GM23338 (cell line): ENCODE data around the gene CD3D. TPM values are rescaled to one million over a fixed set of nuclear protein-coding genes. Genes with fewer than 3 reads are reported as not detected.

Experiments
- ATAC-seq: fragments of 200-7000 bp; cut with Tn5 transposase; 3 replicates; pipeline ENCODE4 v1.9.1; 2020
- DNase-seq: peaks from one replicate; pipeline ENCODE4 v3.0.0-alpha.2; 2015; ENCODE audit warnings: low spot score
- H2AFZ ChIP-seq: fragments of 200-600 bp; sonication (generic); 2 replicates; pipeline ENCODE4 v1.8.0; 2016; ENCODE audit warnings: antibody characterized with exemption, mild to moderate bottlenecking, moderate library complexity
- H3F3A ChIP-seq: fragments of 200-600 bp; sonication (generic); replicated peaks from 2 replicates; pipeline ENCODE4 v1.8.0; 2017; ENCODE audit warnings: antibody characterized with exemption, mixed run types, low read depth
- H3K27ac ChIP-seq: fragments of 200-600 bp; sonication (generic); 2 replicates; pipeline ENCODE4 v1.6.1; 2016; ENCODE audit warnings: low read depth
- H3K27me3 ChIP-seq: fragments of 200-600 bp; sonication (generic); 2 replicates; pipeline ENCODE4 v1.8.0; 2016; ENCODE audit warnings: mild to moderate bottlenecking, mixed run types, moderate library complexity; ENCODE audit not compliant: insufficient read depth
- H3K36me3 ChIP-seq: fragments of 200-600 bp; sonication (generic); 2 replicates; pipeline ENCODE4 v1.8.0; 2016; ENCODE audit warnings: mild to moderate bottlenecking; ENCODE audit not compliant: insufficient read depth
- H3K4me1 ChIP-seq: fragments of 200-600 bp; sonication (generic); 2 replicates; pipeline ENCODE4 v1.8.0; 2016; ENCODE audit warnings: mild to moderate bottlenecking, moderate library complexity; ENCODE audit not compliant: insufficient read depth
- H3K4me2 ChIP-seq: fragments of 200-600 bp; sonication (generic); 2 replicates; pipeline ENCODE4 v1.7.1; 2017; ENCODE audit warnings: mixed run types
- H3K4me3 ChIP-seq: fragments of 200-600 bp; sonication (generic); 2 replicates; pipeline ENCODE4 v1.6.1; 2016; ENCODE audit warnings: mixed run types
- H3K79me2 ChIP-seq: fragments of 200-600 bp; sonication (generic); replicated peaks from 2 replicates; pipeline ENCODE4 v1.8.0; 2017; ENCODE audit warnings: mild to moderate bottlenecking; ENCODE audit not compliant: insufficient read depth
- H3K9me2 ChIP-seq: fragments of 200-600 bp; sonication (generic); 2 replicates; pipeline ENCODE4 v1.8.0; 2017; ENCODE audit not compliant: insufficient read depth
- H4K20me1 ChIP-seq: fragments of 200-600 bp; sonication (generic); replicated peaks from 2 replicates; pipeline ENCODE4 v1.8.0; 2017; ENCODE audit warnings: mild to moderate bottlenecking; ENCODE audit not compliant: insufficient read depth
- H3K27ac Mint-ChIP-seq: 2 replicates; pipeline ENCODE4 v1.8.0; 2020; ENCODE audit warnings: inconsistent platforms, mild to moderate bottlenecking, moderate library complexity, mixed read lengths
- H3K27me3 Mint-ChIP-seq: 3 replicates; pipeline ENCODE4 v1.8.0; 2022; ENCODE audit warnings: low read depth, mild to moderate bottlenecking, moderate library complexity, mixed read lengths, inconsistent platforms; ENCODE audit not compliant: insufficient read depth, poor library complexity
- H3K36me3 Mint-ChIP-seq: 3 replicates; pipeline ENCODE4 v1.8.0; 2021; ENCODE audit warnings: low read depth, mild to moderate bottlenecking, inconsistent platforms, moderate library complexity, mixed read lengths
- H3K4me1 Mint-ChIP-seq: 3 replicates; pipeline ENCODE4 v1.8.0; 2020; ENCODE audit warnings: mild to moderate bottlenecking, inconsistent platforms, mixed read lengths
- H3K4me3 Mint-ChIP-seq: 3 replicates; pipeline ENCODE4 v1.8.0; 2021; ENCODE audit warnings: moderate library complexity, mild to moderate bottlenecking, inconsistent platforms, mixed read lengths
- H3K9me3 Mint-ChIP-seq: 3 replicates; pipeline ENCODE4 v1.8.0; 2020; ENCODE audit warnings: moderate library complexity, mild to moderate bottlenecking, inconsistent platforms, mixed read lengths
- CREB1 ChIP-seq: fragments of 250-450 bp; sonication (Bioruptor Pico); IDR thresholded peaks from 2 replicates; pipeline ENCODE4 v1.5.0; 2020; ENCODE audit warnings: low read depth, mild to moderate bottlenecking, moderate library complexity
- CTCF ChIP-seq, 2 experiments: fragments of 200-600 bp in 1 of 2; sonication (generic) in 1 of 2; conservative IDR thresholded peaks; 2 replicates each; pipeline versions ENCODE4 v1.5.1 to v1.6.1; 2016 to 2017; ENCODE audit warnings: antibody characterized with exemption in 2 of 2, low read depth in 2 of 2, mild to moderate bottlenecking in 2 of 2, moderate library complexity in 1 of 2
- ETS1 ChIP-seq: IDR thresholded peaks from 2 replicates; pipeline ENCODE4 v1.6.1; 2016; ENCODE audit warnings: antibody characterized with exemption
- EZH2 ChIP-seq: fragments of 200-600 bp; sonication (generic); IDR thresholded peaks from one replicate; pipeline ENCODE4 v1.8.0; 2017; ENCODE audit warnings: antibody characterized with exemption, mild to moderate bottlenecking, low read depth; ENCODE audit not compliant: unreplicated experiment
- EZH2phosphoT487 ChIP-seq: fragments of 200-600 bp; sonication (generic); IDR thresholded peaks from one replicate; pipeline ENCODE4 v1.8.1; 2018; ENCODE audit warnings: antibody characterized with exemption; ENCODE audit not compliant: unreplicated experiment
- NANOG ChIP-seq: IDR thresholded peaks from 2 replicates; pipeline ENCODE4 v1.6.1; 2016; ENCODE audit warnings: antibody characterized with exemption, borderline replicate concordance
- POLR2AphosphoS5 ChIP-seq: IDR thresholded peaks from 2 replicates; pipeline ENCODE4 v1.6.1; 2016; ENCODE audit warnings: antibody characterized with exemption, low read depth
- REST ChIP-seq: IDR thresholded peaks from one replicate; pipeline ENCODE4 v1.6.1; 2018; ENCODE audit warnings: antibody characterized with exemption; ENCODE audit not compliant: unreplicated experiment
- STAT1 ChIP-seq: IDR thresholded peaks from one replicate; pipeline ENCODE4 v1.6.1; 2016; ENCODE audit warnings: antibody characterized with exemption; ENCODE audit not compliant: unreplicated experiment
- ZNF114 ChIP-seq: fragments of 250-450 bp; sonication (Bioruptor Pico); IDR thresholded peaks from 2 replicates; pipeline ENCODE4 v1.5.0; 2020; ENCODE audit warnings: mild to moderate bottlenecking, moderate library complexity
- ZNF331 ChIP-seq: fragments of 250-450 bp; sonication (Bioruptor Pico); IDR thresholded peaks from 2 replicates; pipeline ENCODE4 v1.5.0; 2020; ENCODE audit warnings: low read depth, mild to moderate bottlenecking, moderate library complexity
- polyA plus RNA-seq: library from polyadenylated mRNA; unstranded; fragments of >200 nt; fragmentation: Nextera tagmentation; extraction: Ambion mirVana; gene quantifications from 2 replicates; pipeline ENCODE4 v1.2.1, GENCODE V29; 2016
- total RNA-seq: library from RNA; depleted of rRNA; stranded (reverse); fragments of >200 nt; shearing (Covaris generic); gene quantifications from 2 replicates; pipeline ENCODE4 v1.2.3, GENCODE V29; 2014

The CD3D gene
- total and polyA plus RNA-seq, 2 experiments from 2014 or later, result not detected

- no peak for TF ChIP-seq NANOG
Observed at GRCh38 chr11:118370774-118371173, 28.3 kb upstream of the CD3D start (continued).

GRCh38 chr11:118366287-118366686 lies 23.8 kb upstream of the CD3D start:
- Mint-ChIP-seq H3K36me3 (peaks cover 33% of the 10 kb centered on the region), H3K9me3 (no peaks in the 10 kb centered on the region), H3K27ac (no peak overlapping the region), H3K4me1 (peaks cover 2% of the 10 kb centered on the region; the same call in 2 of the 3 replicates), H3K27me3 (peaks cover 3% of the 10 kb centered on the region), H3K4me3 (no peak overlapping the region)
- peaks cover 25% of the 10 kb centered on the region for H3K36me3 ChIP-seq
- 0 out of 2 replicates have a peak, but pooled peaks cover 3% of the 10 kb centered on the region for H3F3A ChIP-seq
- ATAC-seq, result no peak
- H3K4me2 ChIP-seq, result no peak overlapping the region
- H3K9me2 ChIP-seq, result no peaks in the 10 kb centered on the region
- peaks cover 27% of the 10 kb centered on the region for H3K79me2 ChIP-seq
- no peak overlapping the region for H3K27ac ChIP-seq
- no peaks in the 10 kb centered on the region for H3K4me1 ChIP-seq
- no peak overlapping the region for H2AFZ ChIP-seq
- no peak for DNase-seq
- H3K27me3 ChIP-seq, result no peaks in the 10 kb centered on the region
- no peak for TF ChIP-seq POLR2AphosphoS5
- TF ChIP-seq EZH2phosphoT487, result no peak
- TF ChIP-seq NANOG, result no peak
- no peak for TF ChIP-seq EZH2
- TF ChIP-seq STAT1, result no peak
- TF ChIP-seq CTCF (conservative IDR thresholded peaks at IDR 0.05; ENCODE audit: low read depth in 2 of 2), result no peak
- TF ChIP-seq CREB1 (CRISPR knock-in tag), result no peak
- TF ChIP-seq ETS1, result no peak
- TF ChIP-seq ZNF331 (CRISPR knock-in tag), result no peak
- TF ChIP-seq ZNF114 (CRISPR knock-in tag), result no peak
- no peak overlapping the region for H3K4me3 ChIP-seq
- peaks cover 6% of the 10 kb centered on the region for H4K20me1 ChIP-seq

GRCh38 chr11:118364956-118365615 lies 22.6 kb upstream of the CD3D start:
- Histone ChIP-seq H3K36me3 (peaks cover 20% of the 10 kb centered on the region), H3K9me2 (no peaks in the 10 kb centered on the region), H4K20me1 (peaks cover 6% of the 10 kb centered on the region), H3K27ac (no peak overlapping the region), H3K4me2 (no peak overlapping the region), H3K4me3 (no peak overlapping the region), H3K79me2 (peaks cover 39% of the 10 kb centered on the region), H3K4me1 (peaks cover 3% of the 10 kb centered on the region; the same call in 1 of the 2 replicates), H3F3A (0 out of 2 replicates have a peak, but pooled peaks cover 3% of the 10 kb centered on the region), H2AFZ (no peak overlapping the region), H3K27me3 (no peaks in the 10 kb centered on the region)
- ATAC-seq (no peak), DNase-seq (no peak)
- Mint-ChIP-seq H3K4me1 (no peaks in the 10 kb centered on the region), H3K27me3 (peaks cover 2% of the 10 kb centered on the region), H3K9me3 (no peaks in the 10 kb centered on the region), H3K27ac (no peak overlapping the region), H3K4me3 (no peak overlapping the region), H3K36me3 (peaks cover 26% of the 10 kb centered on the region)
- TF ChIP-seq CTCF (conservative IDR thresholded peaks at IDR 0.05; ENCODE audit: low read depth in 2 of 2) (no peak), CREB1 (CRISPR knock-in tag) (no peak), POLR2AphosphoS5 (no peak), REST (no peak)
